HFFc6 (cell line): ENCODE data around the gene ADAP2. TPM values are rescaled to one million over a fixed set of nuclear protein-coding genes. Genes with fewer than 3 reads are reported as not detected.

ENCODE experiments used
- DNase-seq: peaks from one replicate; pipeline ENCODE4 v3.0.0-alpha.2; 2018
- H3K27ac Mint-ChIP-seq: 2 replicates; pipeline ENCODE4 v1.8.0; 2020; ENCODE audit warnings: mild to moderate bottlenecking, mixed read lengths
- H3K27me3 Mint-ChIP-seq: 2 replicates; pipeline ENCODE4 v1.8.0; 2021; ENCODE audit warnings: mild to moderate bottlenecking, moderate library complexity, mixed read lengths; ENCODE audit not compliant: insufficient read depth
- H3K36me3 Mint-ChIP-seq: 2 replicates; pipeline ENCODE4 v1.8.0; 2021; ENCODE audit warnings: low read depth, mixed read lengths
- H3K4me1 Mint-ChIP-seq: 2 replicates; pipeline ENCODE4 v1.8.0; 2020; ENCODE audit warnings: low read depth, mixed read lengths
- H3K4me3 Mint-ChIP-seq: 2 replicates; pipeline ENCODE4 v1.8.0; 2020; ENCODE audit warnings: mild to moderate bottlenecking, moderate library complexity, mixed read lengths
- H3K9me3 Mint-ChIP-seq: 2 replicates; pipeline ENCODE4 v1.8.0; 2020; ENCODE audit warnings: mild to moderate bottlenecking, mixed read lengths
- long read RNA-seq: library from polyadenylated mRNA; unstranded; transcript quantifications from one replicate; pipeline ENCODE4 v2.0.0, GENCODE V29; 2019
- total RNA-seq, 6 experiments: library from RNA; stranded (reverse); fragmentation: NEBNext Ultra II Directional; extraction: Animal tissue kit (Norgen Biotek cat#: 25700); gene quantifications; 2 replicates in 1 of 6; 3 replicates in 5 of 6; pipeline ENCODE4 v1.2.3, GENCODE V29; 2021
- TF ChIP-seq, protein P1 (sequence below): fragments of 200-600 bp; sonication (generic); IDR thresholded peaks from 2 replicates; pipeline ENCODE4 v1.5.0; 2021; ENCODE audit warnings: antibody characterized with exemption, mild to moderate bottlenecking

The ADAP2 gene
- under 1 TPM; 0.12 to 0.61 (median 0.37) TPM for total RNA-seq
- long read RNA-seq, result 0 reads

- Mint-ChIP-seq H3K27me3 (peaks cover 36% of the 10 kb centered on the region), H3K36me3 (no peaks in the 10 kb centered on the region; the same call in 1 of the 2 replicates), H3K4me3 (peak within 1 kb of the TSS; percentile 50), H3K27ac (no peak within 1 kb of the TSS), H3K9me3 (no peaks in the 10 kb centered on the region), H3K4me1 (peaks cover 22% of the 10 kb centered on the region)
- TF ChIP-seq, protein P1, sequence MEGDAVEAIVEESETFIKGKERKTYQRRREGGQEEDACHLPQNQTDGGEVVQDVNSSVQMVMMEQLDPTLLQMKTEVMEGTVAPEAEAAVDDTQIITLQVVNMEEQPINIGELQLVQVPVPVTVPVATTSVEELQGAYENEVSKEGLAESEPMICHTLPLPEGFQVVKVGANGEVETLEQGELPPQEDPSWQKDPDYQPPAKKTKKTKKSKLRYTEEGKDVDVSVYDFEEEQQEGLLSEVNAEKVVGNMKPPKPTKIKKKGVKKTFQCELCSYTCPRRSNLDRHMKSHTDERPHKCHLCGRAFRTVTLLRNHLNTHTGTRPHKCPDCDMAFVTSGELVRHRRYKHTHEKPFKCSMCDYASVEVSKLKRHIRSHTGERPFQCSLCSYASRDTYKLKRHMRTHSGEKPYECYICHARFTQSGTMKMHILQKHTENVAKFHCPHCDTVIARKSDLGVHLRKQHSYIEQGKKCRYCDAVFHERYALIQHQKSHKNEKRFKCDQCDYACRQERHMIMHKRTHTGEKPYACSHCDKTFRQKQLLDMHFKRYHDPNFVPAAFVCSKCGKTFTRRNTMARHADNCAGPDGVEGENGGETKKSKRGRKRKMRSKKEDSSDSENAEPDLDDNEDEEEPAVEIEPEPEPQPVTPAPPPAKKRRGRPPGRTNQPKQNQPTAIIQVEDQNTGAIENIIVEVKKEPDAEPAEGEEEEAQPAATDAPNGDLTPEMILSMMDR, result no peak
- DNase-seq, result no peak
Observed at GRCh38 chr17:30921544-30922196, at the start of gene ADAP2. Gene ADAP2 (plus strand): TSS chr17:30921945. CDS start chr17:30922015, 70 bp downstream.

DNA sequence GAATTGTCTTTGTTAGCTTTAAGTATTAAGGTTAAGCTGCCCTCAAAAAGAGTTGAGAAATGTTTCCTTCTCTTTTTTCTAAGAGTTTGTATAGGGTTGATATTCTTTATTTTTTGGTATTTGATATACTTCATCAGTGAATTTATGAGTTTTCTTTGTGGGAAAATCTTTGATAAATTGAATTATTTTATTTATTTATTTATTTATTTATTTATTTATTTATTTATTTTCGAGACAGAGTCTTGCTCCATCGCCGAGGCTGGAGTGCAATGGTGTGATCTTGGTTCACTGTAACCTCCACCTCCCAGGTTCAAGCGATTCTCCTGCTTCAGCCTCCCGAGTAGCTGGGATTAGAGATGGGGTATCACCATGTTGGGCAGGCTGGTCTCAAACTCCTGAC, 35.6 kb upstream of the ADAP2 start:
- no peaks in the 10 kb centered on the region; the same call in 1 of the 2 replicates for H3K27me3 Mint-ChIP-seq
- TF ChIP-seq, protein P1, result no peak
- H3K36me3 Mint-ChIP-seq, result no peaks in the 10 kb centered on the region
- H3K4me1 Mint-ChIP-seq, result no peaks in the 10 kb centered on the region
- H3K4me3 Mint-ChIP-seq, result no peak overlapping the region
- no peaks in the 10 kb centered on the region for H3K9me3 Mint-ChIP-seq
- no peak for DNase-seq
- no peak overlapping the region for H3K27ac Mint-ChIP-seq

- Mint-ChIP-seq H3K27ac (no peak overlapping the region), H3K9me3 (no peaks in the 10 kb centered on the region), H3K27me3 (no peaks in the 10 kb centered on the region), H3K4me1 (no peaks in the 10 kb centered on the region), H3K4me3 (no peak overlapping the region), H3K36me3 (peaks cover 6% of the 10 kb centered on the region)
- TF ChIP-seq, protein P1, result no peak
- DNase-seq, result no peak
Observed at GRCh38 chr17:30894236-30894635, 27.5 kb upstream of the ADAP2 start.

- TF ChIP-seq, protein P1, result no peak
- Mint-ChIP-seq H3K4me3 (no peak overlapping the region), H3K4me1 (no peaks in the 10 kb centered on the region), H3K27me3 (no peaks in the 10 kb centered on the region), H3K36me3 (peaks cover 6% of the 10 kb centered on the region), H3K9me3 (no peaks in the 10 kb centered on the region), H3K27ac (no peak overlapping the region)
- DNase-seq, result no peak
Observed at GRCh38 chr17:30897311-30897710, 24.4 kb upstream of the ADAP2 start.

DNA sequence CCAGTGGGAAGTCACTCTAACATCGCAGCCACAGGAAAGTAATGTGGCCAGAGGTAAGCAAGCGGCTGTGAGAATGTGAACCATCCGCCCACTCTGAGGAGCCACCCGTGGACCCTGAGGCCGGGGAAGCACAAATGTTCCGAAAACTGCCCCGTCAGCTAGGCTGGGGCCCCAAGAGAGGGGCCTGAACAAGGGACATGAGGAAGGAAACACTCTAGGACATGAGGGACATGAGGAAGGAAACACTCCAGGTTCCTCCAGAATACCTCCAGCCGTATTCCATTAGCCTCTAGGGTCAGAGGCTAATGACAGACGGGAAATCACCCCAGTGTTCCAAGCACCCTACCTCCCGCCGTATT, 16.0 kb upstream of the ADAP2 start:
- DNase-seq, result no peak
- TF ChIP-seq, protein P1, result no peak
- Mint-ChIP-seq H3K4me1 (peaks cover 27% of the 10 kb centered on the region), H3K27ac (peak overlapping the region; percentile 88), H3K27me3 (no peaks in the 10 kb centered on the region; the same call in 1 of the 2 replicates), H3K36me3 (peaks cover 17% of the 10 kb centered on the region), H3K4me3 (peak overlapping the region; percentile 95), H3K9me3 (no peaks in the 10 kb centered on the region)
